CD4-positive, alpha-beta T cell treated with Interleukin-17A for 1 hour (primary cell): Measurements from ENCODE around the gene TSHZ2.

Experiments
- DNase-seq: peaks from one replicate; pipeline ENCODE4 v3.0.0-alpha.2; 2020

TSHZ2 gene

DNA sequence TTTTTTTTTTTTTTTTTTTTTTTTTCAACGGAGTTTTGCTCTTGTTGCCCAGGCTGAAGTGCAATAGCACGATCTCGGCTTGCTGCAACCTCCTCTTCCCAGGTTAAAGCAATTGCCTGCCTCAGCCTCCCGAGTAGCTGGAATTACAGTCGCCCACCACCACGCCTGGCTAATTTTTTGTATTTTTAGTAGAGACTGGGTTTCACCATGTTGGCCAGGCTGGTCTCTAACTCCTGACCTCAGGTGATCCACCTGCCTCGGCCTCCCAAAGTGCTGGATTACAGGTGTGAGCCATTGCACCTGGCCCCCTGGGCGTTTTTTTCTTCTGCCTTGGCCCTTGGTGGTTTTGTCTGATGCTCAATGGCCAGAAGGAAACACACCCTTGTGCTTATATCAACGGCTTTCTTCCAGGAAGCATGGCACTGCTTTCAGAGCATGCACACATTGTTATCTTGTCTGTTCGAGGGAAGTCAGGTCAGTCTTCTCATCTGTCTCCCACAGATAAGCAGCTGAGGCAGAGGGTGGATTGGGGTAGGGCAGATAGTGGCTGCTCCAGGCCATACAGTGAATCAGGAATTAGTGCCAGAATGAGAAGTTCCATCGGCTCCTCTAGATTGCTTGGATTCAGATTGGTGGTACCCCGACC, 203.1 kb downstream of the TSHZ2 start:
- no peak for DNase-seq

DNA sequence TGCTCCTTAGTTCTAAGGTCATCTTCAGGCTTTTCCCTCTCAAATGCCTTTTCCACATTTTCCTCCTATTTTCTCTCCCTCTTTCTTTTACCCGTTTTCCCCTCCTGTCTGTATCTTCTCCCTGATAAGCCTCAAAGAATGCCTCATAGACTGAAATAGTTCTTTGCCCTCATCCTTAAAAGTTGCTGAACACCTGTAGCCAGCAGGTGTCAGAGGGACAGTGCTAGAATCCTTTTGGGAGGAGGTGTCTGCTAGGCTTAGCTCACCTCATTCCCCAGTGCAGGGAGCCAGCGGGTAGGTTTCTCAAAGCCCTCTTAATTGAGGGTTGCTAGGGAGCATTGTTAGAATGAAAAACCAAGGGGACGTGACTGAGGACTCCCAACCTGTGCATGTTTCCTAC, 204.0 kb downstream of the TSHZ2 start:
- no peak for DNase-seq

DNA sequence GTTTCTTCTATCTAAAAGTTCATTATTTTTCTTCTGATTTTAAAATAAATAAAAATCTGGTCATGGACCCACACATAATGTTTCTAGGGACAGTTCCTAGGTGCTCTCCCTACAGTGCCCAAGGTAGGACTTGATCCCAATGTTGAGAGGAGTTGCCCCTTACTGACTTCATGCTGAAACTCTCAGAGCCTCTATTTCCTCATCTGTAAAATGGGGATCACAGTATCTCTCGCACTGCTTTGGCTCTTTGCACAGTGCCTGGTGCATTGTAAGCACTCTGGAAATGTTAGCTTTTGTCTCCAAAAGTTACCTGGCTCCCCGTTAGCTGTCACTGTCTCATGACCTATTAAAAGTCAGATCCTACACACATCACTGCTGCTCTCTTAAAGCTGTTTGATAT, 205.5 kb downstream of the TSHZ2 start:
- no peak for DNase-seq

- DNase-seq = no peak
Measured at GRCh38 chr20:53179749-53180148, 207.6 kb downstream of the TSHZ2 start.

DNA sequence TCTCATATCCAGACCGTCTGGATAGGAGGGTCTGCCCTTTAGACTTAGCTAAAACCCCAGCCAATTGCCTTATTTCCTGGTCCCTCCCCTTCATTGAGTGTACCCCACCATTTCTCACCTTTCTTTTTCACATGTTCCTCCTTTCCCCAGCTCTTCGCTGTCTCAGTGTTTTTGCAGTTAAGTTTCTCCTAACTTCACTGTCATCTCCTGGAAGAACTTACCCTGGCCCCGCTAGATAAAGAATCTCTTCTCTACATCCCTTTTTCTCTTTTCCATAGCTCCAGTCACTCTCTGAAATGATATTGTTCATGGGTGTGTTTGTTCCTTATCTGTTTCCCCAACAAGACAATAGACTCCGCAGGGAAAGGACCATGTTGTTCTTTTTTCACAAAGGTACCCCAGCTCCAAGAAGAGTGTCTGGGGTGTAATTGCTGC, 208.8 kb downstream of the TSHZ2 start:
- DNase-seq = no peak

DNA sequence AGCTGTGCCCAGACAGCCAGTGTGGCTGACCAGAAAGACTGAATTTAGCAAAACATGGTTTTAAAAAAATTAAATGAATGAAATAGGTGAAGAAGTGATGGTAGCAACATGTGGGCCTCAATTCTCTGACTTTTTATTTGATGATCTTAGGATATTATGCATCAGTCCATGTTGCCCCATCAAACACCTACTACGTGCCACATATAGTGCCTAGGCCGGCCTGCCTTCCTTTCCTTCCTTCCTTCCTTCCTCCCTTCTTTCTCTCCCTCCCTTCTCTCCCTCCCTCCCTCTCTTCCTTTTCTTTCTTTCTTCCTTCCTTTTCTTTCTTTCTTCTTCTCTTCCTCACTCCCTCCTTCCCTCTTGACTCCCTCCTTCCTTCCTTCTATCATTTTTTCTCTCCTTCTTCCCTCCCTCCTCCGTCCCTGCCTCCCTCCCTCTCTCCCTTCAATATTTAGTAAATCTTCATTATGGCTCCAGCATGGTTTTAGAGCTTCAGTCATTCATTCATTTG, 209.8 kb downstream of the TSHZ2 start:
- no peak for DNase-seq

DNA sequence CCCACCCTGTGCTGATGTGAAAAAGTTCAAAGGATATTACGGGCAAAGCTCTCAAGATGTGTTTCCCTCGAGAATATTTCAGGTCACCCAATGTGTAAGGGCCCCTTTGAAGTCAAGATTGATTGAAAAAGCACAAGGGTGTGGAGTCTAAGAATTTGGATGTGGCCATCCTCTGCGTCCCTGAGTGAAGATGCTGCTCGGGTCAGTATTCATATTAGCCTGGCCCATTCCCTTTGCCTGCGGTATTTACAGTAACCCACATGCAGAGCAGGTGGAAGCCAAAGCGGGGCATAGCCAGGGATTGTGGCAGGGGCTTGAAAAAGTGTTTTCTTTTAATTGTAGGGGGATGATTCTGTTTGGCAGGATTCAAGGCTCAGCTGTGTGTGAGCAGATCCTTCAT, 211.0 kb downstream of the TSHZ2 start:
- no peak for DNase-seq

GRCh38 chr20:53186635-53187034, 214.5 kb downstream of the TSHZ2 start:
- no peak for DNase-seq

DNA sequence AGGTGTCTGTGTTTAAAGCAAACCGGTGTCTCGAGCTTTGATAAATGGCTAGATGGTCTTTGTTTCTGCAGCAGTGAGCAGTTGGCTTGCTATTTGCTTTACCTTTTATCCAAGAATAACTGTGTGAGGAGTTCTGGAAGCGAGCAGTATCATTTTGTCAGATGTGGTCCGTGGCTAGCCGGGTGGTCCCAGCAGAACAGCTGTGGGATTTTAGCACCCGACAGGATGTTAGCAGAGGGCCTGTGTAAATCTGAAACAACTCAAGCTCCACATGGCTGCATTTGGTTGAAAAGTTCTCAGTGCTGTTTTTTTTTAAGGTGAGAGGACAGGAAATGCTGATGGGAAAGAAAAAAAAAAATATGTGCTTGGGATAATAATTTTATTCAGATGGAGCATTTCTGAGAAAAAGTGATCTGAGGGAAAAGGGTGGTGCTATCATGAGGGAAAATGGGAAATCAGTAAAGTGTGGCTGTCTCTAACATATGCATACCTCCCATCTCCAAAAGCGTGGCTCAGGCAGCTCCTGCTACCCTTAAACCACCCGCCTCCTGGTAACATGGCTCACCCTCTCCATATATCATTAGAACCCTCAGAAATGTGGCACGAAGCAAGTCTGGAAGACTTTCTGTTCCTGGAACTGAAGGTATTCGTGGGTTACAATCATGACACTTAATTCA, 215.4 kb downstream of the TSHZ2 start:
- no peak for DNase-seq

DNA sequence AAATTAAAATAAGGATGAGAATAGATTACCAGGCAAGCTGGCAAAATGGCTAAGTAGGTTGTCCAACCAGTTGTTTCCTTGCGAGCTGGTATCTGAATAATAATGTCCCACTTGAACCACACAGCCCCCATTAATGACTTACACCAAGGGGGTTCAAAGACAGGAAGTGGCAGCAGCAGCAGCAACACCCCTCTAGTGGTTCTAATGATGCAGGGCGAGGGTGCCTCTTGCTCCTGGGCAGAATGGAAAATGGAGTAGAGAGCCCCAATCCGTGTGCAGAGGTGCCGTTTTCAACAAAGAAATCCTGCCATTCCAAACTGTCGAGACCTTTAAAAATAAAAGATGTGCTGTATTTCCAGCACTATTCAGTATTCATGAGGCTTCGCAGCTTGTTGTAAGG, 218.1 kb downstream of the TSHZ2 start:
- no peak for DNase-seq

DNA sequence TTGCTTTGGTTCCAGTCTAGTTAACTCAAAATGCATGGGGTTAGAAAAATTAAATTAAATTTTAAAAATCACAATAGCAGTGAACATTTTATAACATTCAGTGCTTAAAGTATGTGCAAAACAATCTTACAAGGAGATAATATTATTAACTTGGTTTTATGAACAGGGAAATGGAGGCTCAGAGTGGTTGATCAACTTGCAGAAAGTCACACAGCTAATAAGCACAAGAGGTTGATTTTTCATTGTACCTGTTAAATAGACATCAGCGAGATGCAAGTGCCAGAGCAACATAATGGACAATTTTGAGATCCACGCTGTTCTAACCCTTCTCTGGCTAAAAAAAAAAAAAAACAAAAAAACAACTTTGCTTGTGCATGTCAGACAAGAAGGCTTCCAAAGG, 219.8 kb downstream of the TSHZ2 start:
- DNase-seq = no peak

DNA sequence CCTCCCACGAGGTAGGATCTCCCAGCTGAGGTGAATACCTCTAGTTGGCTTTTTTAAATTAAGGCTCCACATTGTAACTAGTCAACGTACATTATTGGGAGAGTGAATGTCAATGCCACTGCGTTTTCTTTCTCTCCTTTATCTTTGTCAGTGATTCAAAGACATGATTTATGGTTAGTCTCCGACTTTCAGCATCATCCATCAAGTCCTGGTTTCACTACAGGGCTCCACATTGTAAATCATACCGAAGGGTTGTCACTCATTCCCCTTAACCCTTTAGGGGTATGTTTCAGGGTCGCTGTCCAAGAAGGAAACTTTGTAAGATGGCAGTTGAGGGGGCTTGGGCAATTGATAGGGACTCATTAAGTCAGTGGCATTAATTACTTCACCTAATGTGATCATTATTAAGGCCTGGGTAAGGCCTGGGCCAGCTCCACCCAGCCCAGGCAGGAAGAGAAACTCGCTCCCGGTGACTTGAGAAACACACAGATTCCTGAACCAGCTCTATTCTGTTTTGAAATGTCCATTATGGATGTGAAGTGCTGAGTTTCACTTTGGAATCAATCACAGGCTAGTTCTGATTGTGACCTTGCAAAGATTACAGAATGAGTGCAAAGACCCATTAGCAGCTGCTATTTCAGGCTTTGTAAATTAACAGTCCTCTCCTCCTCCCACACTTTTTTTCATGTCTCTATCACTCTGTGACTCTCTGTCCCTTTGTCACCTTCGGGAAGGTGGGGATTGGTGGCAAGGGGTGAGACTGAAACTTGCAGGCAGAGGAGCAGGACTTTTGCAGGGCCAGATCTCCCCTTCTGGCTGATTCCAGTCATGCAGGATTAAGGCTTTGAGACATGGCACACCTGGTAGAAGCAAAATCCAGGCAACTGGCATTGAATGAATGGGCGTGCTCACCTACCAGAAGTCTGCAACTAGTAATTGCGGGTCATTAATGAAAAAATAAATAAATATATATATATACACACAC, 222.4 kb downstream of the TSHZ2 start:
- DNase-seq = no peak

- DNase-seq = no peak
Measured at GRCh38 chr20:53195876-53196610, 223.9 kb downstream of the TSHZ2 start.

GRCh38 chr20:53201588-53201987, 229.4 kb downstream of the TSHZ2 start:
- DNase-seq = no peak

GRCh38 chr20:53202777-53203176, 230.6 kb downstream of the TSHZ2 start:
- DNase-seq = no peak

DNA sequence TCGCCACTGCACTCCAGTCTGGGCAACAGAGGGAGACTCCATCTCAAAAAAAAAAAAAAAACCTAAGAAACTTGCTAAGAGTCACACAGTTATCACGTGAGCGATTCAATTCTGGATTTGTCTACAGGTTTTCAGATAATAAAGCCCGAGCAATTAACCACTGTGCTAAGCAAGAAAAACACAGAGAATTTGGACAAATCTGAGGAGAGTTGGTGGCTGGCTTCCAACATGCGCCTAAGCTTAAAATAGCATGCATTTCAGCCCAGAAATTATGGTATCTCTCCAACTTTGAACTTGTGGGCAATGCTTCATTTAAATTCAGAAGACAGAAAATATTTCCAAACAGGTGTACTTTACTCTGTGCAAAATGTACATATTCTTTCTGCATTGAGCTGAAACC, 232.9 kb downstream of the TSHZ2 start:
- DNase-seq = no peak

DNA sequence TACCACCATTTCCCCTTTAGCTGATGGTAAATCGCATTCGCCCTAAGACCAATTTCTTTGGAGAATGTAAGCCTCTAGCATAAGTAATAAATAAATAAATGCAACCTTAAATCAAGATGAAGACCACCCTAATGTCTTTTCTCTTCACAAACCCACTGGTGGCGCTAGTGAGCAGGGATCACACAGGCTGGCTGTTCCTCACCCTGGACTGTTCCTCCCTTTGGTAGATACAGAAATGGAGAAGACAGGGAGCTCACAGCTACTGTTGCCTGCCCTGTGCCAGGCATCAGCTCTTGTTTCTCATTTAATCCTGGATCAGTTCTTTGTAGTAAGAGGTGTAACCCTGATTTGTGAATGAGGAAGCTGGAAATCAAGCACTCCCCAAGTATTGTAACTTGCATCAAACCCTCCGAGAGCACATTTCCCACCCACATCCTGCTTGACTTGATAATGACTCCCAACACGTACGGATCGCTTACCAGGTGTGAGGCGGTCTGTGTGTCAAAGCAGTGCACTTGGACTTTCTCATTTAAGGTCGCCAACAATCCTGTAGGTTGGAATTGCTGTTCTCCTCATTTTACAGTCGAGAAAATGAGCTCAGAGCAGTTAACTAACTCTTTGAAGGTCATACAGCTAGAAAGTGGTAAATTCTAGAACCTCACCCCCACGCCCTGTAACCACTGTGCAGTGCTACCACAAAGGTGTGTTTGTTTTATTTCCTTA, 236.1 kb downstream of the TSHZ2 start:
- peak; percentile 24 for DNase-seq

DNA sequence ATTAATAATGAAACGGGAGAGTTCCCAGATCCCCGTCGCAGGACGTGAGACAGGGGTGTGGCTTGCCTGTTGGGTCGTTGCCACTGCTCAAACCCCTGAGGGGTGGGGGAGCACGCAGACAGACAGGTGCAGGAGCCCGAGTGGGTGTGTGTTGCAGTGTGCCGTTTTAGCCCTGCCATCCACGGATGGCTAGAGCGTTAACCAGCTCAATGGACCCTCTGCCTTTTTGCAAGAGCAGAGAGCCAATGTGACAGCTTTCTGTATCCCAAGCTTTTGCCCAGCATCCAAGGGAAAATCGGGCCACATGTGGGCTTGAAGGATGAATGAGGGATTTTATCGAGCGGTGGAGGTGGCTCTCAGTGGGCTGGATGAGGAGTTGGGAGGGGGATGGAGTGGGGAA, 237.9 kb downstream of the TSHZ2 start:
- DNase-seq = no peak

DNA sequence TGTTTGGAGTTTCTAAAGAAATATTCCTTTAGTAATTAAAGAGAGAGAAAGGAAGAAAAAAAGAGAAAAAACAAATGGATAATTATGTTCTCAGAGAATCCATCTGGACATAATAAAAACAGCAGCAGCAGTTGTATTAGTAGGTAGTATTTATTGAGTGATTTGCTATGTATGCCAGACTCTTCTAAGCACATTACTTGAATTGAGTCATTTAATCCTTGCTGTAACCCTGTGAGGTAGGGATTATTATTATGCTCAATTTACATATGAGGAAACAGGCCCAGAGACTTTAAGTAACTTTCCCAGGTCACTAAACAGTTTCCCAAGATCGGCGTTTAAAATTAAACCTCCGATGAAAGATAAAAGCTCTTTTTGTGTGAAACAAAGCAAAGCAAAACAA, 238.8 kb downstream of the TSHZ2 start:
- DNase-seq = no peak

GRCh38 chr20:53212018-53212417, 239.9 kb downstream of the TSHZ2 start:
- DNase-seq = no peak

DNA sequence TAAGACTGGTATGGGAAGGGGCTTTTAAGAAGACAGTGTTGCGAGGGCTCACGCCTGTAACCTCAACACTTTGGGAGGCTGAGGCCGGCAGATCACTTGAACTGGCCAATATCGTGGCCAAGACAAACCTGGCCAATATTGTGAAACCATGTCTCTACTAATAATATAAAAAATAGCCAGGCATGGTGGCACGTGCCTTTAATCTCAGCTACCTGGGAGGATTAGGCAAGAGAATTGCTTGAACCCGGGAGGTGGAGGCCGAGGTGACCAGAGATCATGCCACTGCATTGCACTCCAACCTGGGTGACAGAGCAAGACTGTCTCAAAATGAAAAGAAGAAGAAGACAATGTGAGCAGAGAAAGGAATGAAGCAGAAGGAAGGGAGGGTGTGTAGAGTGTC, 242.2 kb downstream of the TSHZ2 start:
- DNase-seq = no peak

DNA sequence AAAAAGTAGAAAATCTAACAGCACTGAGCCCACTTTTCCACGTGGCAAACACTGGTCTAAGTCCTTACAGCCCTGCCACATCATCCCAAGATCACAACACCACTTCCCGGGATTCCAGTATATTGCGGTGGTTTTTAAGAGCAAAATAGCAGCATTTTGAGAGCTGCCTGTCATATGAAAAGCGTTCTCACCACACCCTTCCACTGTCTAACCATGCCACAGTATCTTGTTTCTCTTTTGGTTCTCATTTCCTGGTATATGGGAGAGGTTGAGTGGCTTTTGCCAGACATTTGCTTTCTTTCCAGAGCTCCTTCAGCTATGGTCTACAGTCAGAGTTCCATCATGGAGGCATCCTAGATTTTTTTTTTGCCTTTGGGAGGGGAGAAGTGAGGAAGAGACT, 243.0 kb downstream of the TSHZ2 start:
- peak; percentile 19 for DNase-seq
